ENCODE measurements around the gene KRT14. TPM values are rescaled to one million over a fixed set of nuclear protein-coding genes. Genes with fewer than 3 reads are reported as not detected.
A peak's percentile ranks its signal among the peaks of the same experiment; 100 is the strongest.

The KRT14 gene
- total and polyA plus RNA-seq, 2 donors from 2014 or later = not detected

DNA sequence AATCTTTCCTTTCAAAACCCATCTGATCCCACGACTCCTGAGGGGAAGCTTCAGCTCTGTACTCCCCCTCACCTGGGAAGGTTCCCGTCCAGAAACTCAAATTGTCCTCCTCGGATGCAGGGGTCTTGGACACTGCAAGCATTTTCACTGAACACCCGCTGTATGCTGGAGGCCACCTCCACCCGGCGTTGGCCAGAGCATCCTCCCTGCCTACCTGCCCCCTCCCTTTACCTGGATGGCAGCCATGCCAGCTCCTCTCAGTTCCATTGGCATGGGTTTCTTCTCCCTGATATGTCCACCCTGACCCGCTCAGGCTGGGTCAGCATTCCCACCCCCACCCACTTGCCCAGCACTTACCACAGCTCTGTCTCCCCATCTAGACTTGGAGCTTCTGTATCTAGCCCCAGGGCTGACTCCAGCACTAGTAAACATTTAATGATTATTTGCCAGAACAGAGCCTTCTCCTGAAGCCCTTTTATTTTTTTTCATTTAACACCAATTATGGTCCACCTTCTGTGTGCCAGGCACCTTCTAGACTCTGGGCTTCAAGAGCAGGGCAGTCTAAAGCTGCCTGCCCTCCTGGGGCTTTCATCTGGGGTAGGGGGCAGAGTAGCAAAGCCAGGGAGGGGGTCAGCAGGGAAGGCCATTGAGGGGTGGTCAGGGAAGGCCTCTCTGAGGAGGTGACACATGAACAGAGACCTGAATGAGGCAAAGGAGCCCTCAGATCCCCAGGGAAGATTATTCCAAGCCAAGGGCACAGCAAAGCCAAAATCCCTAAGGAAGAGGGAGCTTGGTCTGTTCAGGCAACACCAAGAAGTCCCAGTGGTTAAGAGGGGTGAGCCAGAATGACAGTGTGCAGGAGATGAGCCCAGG, 49.7 kb downstream of the KRT14 start:
- Histone ChIP-seq H3K9ac (ENCODE audit: low read length in 3 of 3) (no peak overlapping the region), H3K4me3 (ENCODE audit: low read length in 3 of 3) (no peak overlapping the region), H3K27me3 (ENCODE audit: control insufficient read depth, insufficient read depth, low read length) (no peaks in the 10 kb centered on the region), H3K27ac (ENCODE audit: low read depth in 2 of 2, low read length in 2 of 2) (no peak overlapping the region), H3K9me3 (ENCODE audit: control insufficient read depth in 2 of 3, insufficient read depth in 1 of 3, low read length in 3 of 3) (no peaks in the 10 kb centered on the region), H3K36me3 (ENCODE audit: control insufficient read depth in 2 of 3, insufficient read depth in 3 of 3, low read length in 3 of 3) (no peaks in the 10 kb centered on the region), H3K4me1 (ENCODE audit: control insufficient read depth in 2 of 3, insufficient read depth in 2 of 3, low read depth in 1 of 3, low read length in 3 of 3) (no peaks in the 10 kb centered on the region)
- DNase-seq (no peak), FAIRE-seq (no peak)
- intact Hi-C loops (cut with DNase I) = no loop called here
- TF ChIP-seq CTCF (IDR thresholded peaks at IDR 0.05; ENCODE audit: borderline replicate concordance, extremely low read depth, insufficient read depth) = no peak

- Histone ChIP-seq H3K27me3 (ENCODE audit: control insufficient read depth, insufficient read depth, low read length) (no peaks in the 10 kb centered on the region), H3K9me3 (ENCODE audit: control insufficient read depth in 2 of 3, insufficient read depth in 1 of 3, low read length in 3 of 3) (no peaks in the 10 kb centered on the region), H3K9ac (ENCODE audit: low read length in 3 of 3) (no peak overlapping the region), H3K36me3 (ENCODE audit: control insufficient read depth in 2 of 3, insufficient read depth in 3 of 3, low read length in 3 of 3) (no peaks in the 10 kb centered on the region), H3K4me1 (ENCODE audit: control insufficient read depth in 2 of 3, insufficient read depth in 2 of 3, low read depth in 1 of 3, low read length in 3 of 3) (peaks cover 0 to 2% (median 0%) of the 10 kb centered on the region in 3 donors), H3K27ac (ENCODE audit: low read depth in 2 of 2, low read length in 2 of 2) (no peak overlapping the region), H3K4me3 (ENCODE audit: low read length in 3 of 3) (no peak overlapping the region)
- FAIRE-seq (no peak), DNase-seq (peak in 3 of 5 donors; percentile 26 to 53 (median 46))
- no peak for TF ChIP-seq CTCF (IDR thresholded peaks at IDR 0.05; ENCODE audit: borderline replicate concordance, extremely low read depth, insufficient read depth)
- intact Hi-C loops (cut with DNase I) = no loop called here
Measured at GRCh38 chr17:41535764-41536481, 50.8 kb downstream of the KRT14 start.

GRCh38 chr17:41534899-41535546, 51.7 kb downstream of the KRT14 start:
- FAIRE-seq (no peak), DNase-seq (peak in 1 of 5 donors; percentile 51)
- no peaks in the 10 kb centered on the region for H3K9me3 ChIP-seq (ENCODE audit: control insufficient read depth in 2 of 3, insufficient read depth in 1 of 3, low read length in 3 of 3)
- no peak overlapping the region for H3K27ac ChIP-seq (ENCODE audit: low read depth in 2 of 2, low read length in 2 of 2)
- peaks cover 0 to 2% (median 0%) of the 10 kb centered on the region in 3 donors for H3K4me1 ChIP-seq (ENCODE audit: control insufficient read depth in 2 of 3, insufficient read depth in 2 of 3, low read depth in 1 of 3, low read length in 3 of 3)
- no peak overlapping the region for H3K9ac ChIP-seq (ENCODE audit: low read length in 3 of 3)
- no peaks in the 10 kb centered on the region for H3K36me3 ChIP-seq (ENCODE audit: control insufficient read depth in 2 of 3, insufficient read depth in 3 of 3, low read length in 3 of 3)
- intact Hi-C loops (cut with DNase I) = no loop called here
- TF ChIP-seq CTCF (IDR thresholded peaks at IDR 0.05; ENCODE audit: borderline replicate concordance, extremely low read depth, insufficient read depth) = no peak
- no peaks in the 10 kb centered on the region for H3K27me3 ChIP-seq (ENCODE audit: control insufficient read depth, insufficient read depth, low read length)
- no peak overlapping the region for H3K4me3 ChIP-seq (ENCODE audit: low read length in 3 of 3)
